Endothelial cell of umbilical vein (primary cell): Measurements from ENCODE around the gene GHSR.

ENCODE experiments used
- CTCF ChIP-seq, 2 donors: IDR thresholded peaks; 1 replicate in 1 of 2; 2 replicates in 1 of 2; pipeline ENCODE4 v1.5.1; 2011; ENCODE audit warnings: low read length in 2 of 2, mild to moderate bottlenecking in 2 of 2, moderate library complexity in 2 of 2, control low read depth in 1 of 2, inconsistent platforms in 1 of 2, low read depth in 1 of 2; ENCODE audit not compliant: insufficient read depth in 1 of 2; ENCODE audit errors: extremely low read depth in 1 of 2
- EZH2 ChIP-seq: IDR thresholded peaks from 2 replicates; pipeline ENCODE4 v1.6.1; 2012; ENCODE audit warnings: borderline replicate concordance, low read depth, mild to moderate bottlenecking, moderate library complexity, low read length, inconsistent platforms; ENCODE audit not compliant: severe bottlenecking
- FOS ChIP-seq: IDR thresholded peaks from 2 replicates; pipeline ENCODE4 v1.6.1; 2011; ENCODE audit warnings: mild to moderate bottlenecking, low read length, moderate library complexity, borderline replicate concordance; ENCODE audit not compliant: insufficient read depth
- GATA2 ChIP-seq: IDR thresholded peaks from 2 replicates; pipeline ENCODE4 v1.7.0; 2011; ENCODE audit warnings: low read depth, mild to moderate bottlenecking, moderate library complexity, mixed read lengths, low read length; ENCODE audit not compliant: insufficient read length, insufficient read depth
- POLR2A ChIP-seq: IDR thresholded peaks from 2 replicates; pipeline ENCODE4 v1.6.1; 2012; ENCODE audit warnings: low read depth, mild to moderate bottlenecking, control low read depth, low read length
- POLR2AphosphoS5 ChIP-seq: IDR thresholded peaks from 2 replicates; pipeline ENCODE4 v1.6.1; 2012; ENCODE audit warnings: low read depth, mild to moderate bottlenecking, control low read depth, low read length, moderate library complexity; ENCODE audit not compliant: insufficient read depth
- TF ChIP-seq, protein P1 (sequence below): IDR thresholded peaks from 2 replicates; pipeline ENCODE4 v1.6.1; 2011; ENCODE audit not compliant: insufficient read depth, insufficient read length

GRCh38 chr3:172402892-172403643, 45.2 kb downstream of the GHSR start:
- no peak for TF ChIP-seq POLR2A
- no peak for TF ChIP-seq CTCF (IDR thresholded peaks at IDR 0.05; ENCODE audit: extremely low read depth in 1 of 2, insufficient read depth in 1 of 2, low read depth in 1 of 2, low read length in 2 of 2)
- no peak for TF ChIP-seq FOS
- no peak for TF ChIP-seq EZH2
- TF ChIP-seq, protein P1, sequence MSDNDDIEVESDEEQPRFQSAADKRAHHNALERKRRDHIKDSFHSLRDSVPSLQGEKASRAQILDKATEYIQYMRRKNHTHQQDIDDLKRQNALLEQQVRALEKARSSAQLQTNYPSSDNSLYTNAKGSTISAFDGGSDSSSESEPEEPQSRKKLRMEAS: no peak
- no peak for TF ChIP-seq POLR2AphosphoS5
- TF ChIP-seq GATA2: no peak
